ENCODE results near the gene RNU6-9. TPM values are rescaled to one million over a fixed set of nuclear protein-coding genes. Genes with fewer than 3 reads are reported as not detected.

Gene RNU6-9
- total and polyA plus RNA-seq, 2 of the 13 experiments (the other 11 are each of a cell fraction or from before 2014, with no cell fraction given): under 0.01 TPM; not detected in 1

DNA sequence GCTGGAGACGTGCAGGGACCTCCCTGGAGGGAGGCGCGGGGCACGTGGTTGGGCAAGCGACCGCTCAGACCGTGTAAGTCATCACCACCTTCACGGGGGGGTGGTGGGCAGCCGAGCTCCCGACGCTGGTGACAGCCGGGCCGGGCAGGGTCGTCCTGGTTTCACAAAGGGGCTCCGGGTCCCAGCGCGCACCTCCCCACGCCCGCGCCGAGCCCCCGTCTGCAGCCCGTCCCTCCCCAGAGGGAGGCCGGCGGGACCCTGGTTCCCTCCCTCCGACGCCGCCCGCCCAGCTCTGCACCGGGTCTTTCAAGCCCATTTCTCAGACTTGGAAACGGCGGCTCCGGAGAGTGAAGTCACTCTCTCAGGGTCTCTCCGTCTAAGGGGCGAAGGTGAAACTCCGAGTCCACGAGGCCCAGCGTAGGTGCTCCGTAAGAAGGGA lies 31.8 kb downstream of the RNU6-9 start (continued):
- TF ChIP-seq ZNF687 (CRISPR knock-in tag; IDR thresholded peaks at IDR 0.05) (peak; percentile 92), CREM (IDR thresholded peaks at IDR 0.05) (0 out of 2 replicates have a peak, but pooled peaks have one; percentile 22), CREM (CRISPR knock-in tag; IDR thresholded peaks at IDR 0.05) (no peak), FOSL2 (CRISPR knock-in tag; IDR thresholded peaks at IDR 0.05) (peak; percentile 50; the same call in 1 of the 2 replicates), TEAD3 (CRISPR knock-in tag; optimal IDR thresholded peaks at IDR 0.05; ENCODE audit: borderline replicate concordance) (no peak), AGO2 (optimal IDR thresholded peaks at IDR 0.05; ENCODE audit: low read depth, low read length) (peak; percentile 84), SETDB1 (CRISPR knock-in tag; IDR thresholded peaks at IDR 0.05; ENCODE audit: borderline replicate concordance) (no peak), RBM39 (IDR thresholded peaks at IDR 0.05; ENCODE audit: low read depth, low read length, poor library complexity, severe bottlenecking) (peak; percentile 64), KDM2A (CRISPR knock-in tag; IDR thresholded peaks at IDR 0.05; ENCODE audit: borderline replicate concordance, low read depth) (peak; percentile 59; the same call in 1 of the 2 replicates), ZSCAN29 (CRISPR knock-in tag; conservative IDR thresholded peaks at IDR 0.05) (0 out of 2 replicates have a peak, but pooled peaks have one; percentile 6), ASH2L (IDR thresholded peaks at IDR 0.05; ENCODE audit: insufficient read length, low read depth, low read length) (peak; percentile 75), RCOR2 (CRISPR knock-in tag; IDR thresholded peaks at IDR 0.05) (peak; percentile 86), TAF15 (IDR thresholded peaks at IDR 0.05; ENCODE audit: low read depth, low read length, poor library complexity, severe bottlenecking) (peak; percentile 12), FIP1L1 (IDR thresholded peaks at IDR 0.05; ENCODE audit: borderline replicate concordance, insufficient read depth, low read depth, low read length) (0 out of 2 replicates have a peak, but pooled peaks have one; percentile 38), SUZ12 (IDR thresholded peaks at IDR 0.05; ENCODE audit: low read depth, low read length) (no peak), TRIM24 (CRISPR knock-in tag; IDR thresholded peaks at IDR 0.05) (no peak), ZNF569 (CRISPR knock-in tag; IDR thresholded peaks at IDR 0.05; ENCODE audit: borderline replicate concordance) (0 out of 2 replicates have a peak, but pooled peaks have one; percentile 52), KMT2B (CRISPR knock-in tag; IDR thresholded peaks at IDR 0.05) (0 out of 2 replicates have a peak, but pooled peaks have one; percentile 48), SAP130 (CRISPR knock-in tag; IDR thresholded peaks at IDR 0.05; ENCODE audit: low read depth) (peak; percentile 71), SKI (IDR thresholded peaks at IDR 0.05; ENCODE audit: partially characterized antibody) (peak; percentile 20), HNF4A (CRISPR knock-in tag; IDR thresholded peaks at IDR 0.05) (peak; percentile 21; the same call in 1 of the 2 replicates)
- TF ChIP-seq, protein P1, sequence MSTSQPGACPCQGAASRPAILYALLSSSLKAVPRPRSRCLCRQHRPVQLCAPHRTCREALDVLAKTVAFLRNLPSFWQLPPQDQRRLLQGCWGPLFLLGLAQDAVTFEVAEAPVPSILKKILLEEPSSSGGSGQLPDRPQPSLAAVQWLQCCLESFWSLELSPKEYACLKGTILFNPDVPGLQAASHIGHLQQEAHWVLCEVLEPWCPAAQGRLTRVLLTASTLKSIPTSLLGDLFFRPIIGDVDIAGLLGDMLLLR (CRISPR knock-in tag; IDR thresholded peaks at IDR 0.05): 0 out of 2 replicates have a peak, but pooled peaks have one; percentile 82
- TF ChIP-seq, protein P2, sequence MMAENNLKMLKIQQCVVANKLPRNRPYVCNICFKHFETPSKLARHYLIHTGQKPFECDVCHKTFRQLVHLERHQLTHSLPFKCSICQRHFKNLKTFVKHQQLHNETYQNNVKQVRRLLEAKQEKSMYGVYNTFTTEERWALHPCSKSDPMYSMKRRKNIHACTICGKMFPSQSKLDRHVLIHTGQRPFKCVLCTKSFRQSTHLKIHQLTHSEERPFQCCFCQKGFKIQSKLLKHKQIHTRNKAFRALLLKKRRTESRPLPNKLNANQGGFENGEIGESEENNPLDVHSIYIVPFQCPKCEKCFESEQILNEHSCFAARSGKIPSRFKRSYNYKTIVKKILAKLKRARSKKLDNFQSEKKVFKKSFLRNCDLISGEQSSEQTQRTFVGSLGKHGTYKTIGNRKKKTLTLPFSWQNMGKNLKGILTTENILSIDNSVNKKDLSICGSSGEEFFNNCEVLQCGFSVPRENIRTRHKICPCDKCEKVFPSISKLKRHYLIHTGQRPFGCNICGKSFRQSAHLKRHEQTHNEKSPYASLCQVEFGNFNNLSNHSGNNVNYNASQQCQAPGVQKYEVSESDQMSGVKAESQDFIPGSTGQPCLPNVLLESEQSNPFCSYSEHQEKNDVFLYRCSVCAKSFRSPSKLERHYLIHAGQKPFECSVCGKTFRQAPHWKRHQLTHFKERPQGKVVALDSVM (CRISPR knock-in tag; IDR thresholded peaks at IDR 0.05): peak; percentile 45; the same call in 1 of the 2 replicates

All from HepG2 (cell line).